GM12864 (cell line): Measurements from ENCODE around the gene DOC2A.

Source experiments
- DNase-seq: peaks from one replicate; pipeline ENCODE4 v3.0.0-alpha.2; 2011; ENCODE audit warnings: low read depth
- H3K4me3 ChIP-seq: 2 replicates; pipeline ENCODE4 v1.5.1; 2011; ENCODE audit warnings: mild to moderate bottlenecking, low read depth, low read length, control low read depth
- CTCF ChIP-seq: IDR thresholded peaks from 2 replicates; pipeline ENCODE4 v1.5.1; 2011; ENCODE audit warnings: low read depth, mild to moderate bottlenecking, moderate library complexity, low read length, control low read depth, inconsistent platforms; ENCODE audit errors: missing control alignments

Gene DOC2A

GRCh38 chr16:29973384-29974246, 37.2 kb downstream of the DOC2A start, which contains the start of gene TAOK2:
TSS of gene TAOK2 (plus strand) at chr16:29973868. CDS start at chr16:29977773, 3,905 bp downstream.
- peak within 1 kb of the TSS; percentile 97 for H3K4me3 ChIP-seq
- no peak for TF ChIP-seq CTCF
- DNase-seq = peak; percentile 95

- no peak for DNase-seq
- H3K4me3 ChIP-seq = no peak overlapping the region
- TF ChIP-seq CTCF = no peak
Observed at GRCh38 chr16:29972992-29973383, 37.8 kb downstream of the DOC2A start.

GRCh38 chr16:29972500-29972899, 38.3 kb downstream of the DOC2A start:
- DNase-seq = no peak
- no peak for TF ChIP-seq CTCF
- no peak overlapping the region for H3K4me3 ChIP-seq

- DNase-seq = no peak
- no peak for TF ChIP-seq CTCF
- no peak overlapping the region for H3K4me3 ChIP-seq
Observed at GRCh38 chr16:29971304-29971703, 39.5 kb downstream of the DOC2A start.

- no peak overlapping the region for H3K4me3 ChIP-seq
- no peak for DNase-seq
- no peak for TF ChIP-seq CTCF
Observed at GRCh38 chr16:29968205-29968604, 42.6 kb downstream of the DOC2A start.

GRCh38 chr16:29963021-29963743, 47.6 kb downstream of the DOC2A start:
- DNase-seq = no peak
- no peak for TF ChIP-seq CTCF
- peak overlapping the region; percentile 78; the same call in 1 of the 2 replicates for H3K4me3 ChIP-seq
